Measurements from ENCODE around the gene STXBP6. TPM values are rescaled to one million over a fixed set of nuclear protein-coding genes. Genes with fewer than 3 reads are reported as not detected.
A peak's percentile ranks its signal among the peaks of the same experiment; 100 is the strongest.

The STXBP6 gene
- total RNA-seq, 2 donors from 2014 or later, result 19.9 to 28.3 TPM

- intact Hi-C loops (cut with DNase I, micrococcal nuclease), result no loop called here
- DNase-seq (no peak), ATAC-seq (no peak)
These were observed 168.6 kb downstream of the STXBP6 start for GRCh38 chr14:24881116-24881893.

DNA sequence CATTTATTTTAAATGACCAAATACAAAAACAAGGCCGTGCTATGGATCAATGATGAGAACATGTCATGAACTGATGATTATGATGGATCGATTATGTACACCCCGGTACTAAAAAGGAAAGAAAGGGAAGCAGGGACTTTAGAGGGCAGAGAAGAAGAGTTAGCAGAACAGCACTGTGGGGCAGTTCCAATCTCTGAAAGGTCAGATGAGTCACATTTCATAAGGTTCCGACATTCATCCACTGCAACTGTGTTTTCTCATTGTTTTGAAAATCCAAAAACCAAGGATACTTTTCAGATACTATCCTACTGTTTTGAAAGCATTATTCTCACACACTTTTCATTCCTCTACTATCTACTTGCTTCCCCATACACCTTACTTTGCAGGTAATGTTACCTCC is 169.3 kb downstream of the STXBP6 start:
- DNase-seq (no peak), ATAC-seq (no peak)
- intact Hi-C loops (cut with DNase I, micrococcal nuclease), result no loop called here

DNA sequence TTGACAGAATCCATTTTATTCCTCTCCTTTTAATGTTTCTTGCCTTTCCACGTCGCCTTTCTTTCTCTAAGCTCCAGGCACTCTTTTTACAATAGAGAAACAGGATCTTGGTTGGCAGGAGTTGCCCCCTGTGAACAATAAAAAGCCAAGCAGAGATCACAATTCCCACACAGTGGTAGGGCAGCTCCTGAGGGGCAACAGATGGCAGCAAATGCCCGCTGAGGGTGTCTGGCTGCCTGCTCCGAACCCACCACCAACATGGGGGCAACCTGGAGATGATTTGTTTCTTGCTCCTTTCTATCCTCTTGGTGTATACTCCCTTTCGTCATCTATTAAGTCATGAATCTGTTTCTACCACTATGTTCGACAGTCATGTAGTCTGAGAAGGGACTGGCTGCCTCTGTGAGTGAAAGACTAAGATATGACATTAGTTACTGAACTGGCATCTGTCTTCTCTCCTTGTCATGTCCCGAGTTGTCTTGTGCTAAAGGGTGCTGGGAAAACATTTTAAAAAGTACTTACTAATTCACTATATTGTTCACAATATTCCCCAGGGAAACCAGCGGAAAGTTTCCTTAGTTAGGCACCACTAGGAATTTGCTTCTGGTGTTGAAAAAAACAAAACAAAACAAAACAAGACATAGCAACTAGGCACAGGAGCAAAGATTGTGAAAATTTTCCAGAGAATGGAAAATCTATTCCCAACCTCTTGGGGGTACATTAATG is 170.1 kb downstream of the STXBP6 start:
- no peak for DNase-seq
- intact Hi-C loops (cut with DNase I, micrococcal nuclease), result no loop called here
- ATAC-seq, result no peak

DNA sequence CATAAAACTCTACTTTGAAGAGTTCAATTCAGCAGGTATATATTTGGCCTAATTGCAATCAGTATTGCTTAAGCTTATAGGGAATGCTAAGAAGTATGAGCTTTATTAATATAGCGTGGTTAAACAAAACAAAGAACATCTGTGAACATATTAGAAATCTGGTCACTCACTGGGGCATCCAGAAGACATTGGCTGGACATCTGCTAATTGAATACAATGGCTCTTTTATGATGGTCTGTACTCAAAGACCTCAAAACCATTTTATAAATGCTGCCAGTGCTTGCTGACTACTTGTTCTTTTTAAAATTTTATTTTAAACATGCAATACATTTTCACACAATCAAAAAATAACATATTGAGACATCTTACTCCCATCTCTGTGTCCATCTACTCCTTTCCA is 173.0 kb downstream of the STXBP6 start:
- intact Hi-C loops (cut with DNase I, micrococcal nuclease), result no loop called here
- ATAC-seq, result no peak
- DNase-seq, result no peak

DNA sequence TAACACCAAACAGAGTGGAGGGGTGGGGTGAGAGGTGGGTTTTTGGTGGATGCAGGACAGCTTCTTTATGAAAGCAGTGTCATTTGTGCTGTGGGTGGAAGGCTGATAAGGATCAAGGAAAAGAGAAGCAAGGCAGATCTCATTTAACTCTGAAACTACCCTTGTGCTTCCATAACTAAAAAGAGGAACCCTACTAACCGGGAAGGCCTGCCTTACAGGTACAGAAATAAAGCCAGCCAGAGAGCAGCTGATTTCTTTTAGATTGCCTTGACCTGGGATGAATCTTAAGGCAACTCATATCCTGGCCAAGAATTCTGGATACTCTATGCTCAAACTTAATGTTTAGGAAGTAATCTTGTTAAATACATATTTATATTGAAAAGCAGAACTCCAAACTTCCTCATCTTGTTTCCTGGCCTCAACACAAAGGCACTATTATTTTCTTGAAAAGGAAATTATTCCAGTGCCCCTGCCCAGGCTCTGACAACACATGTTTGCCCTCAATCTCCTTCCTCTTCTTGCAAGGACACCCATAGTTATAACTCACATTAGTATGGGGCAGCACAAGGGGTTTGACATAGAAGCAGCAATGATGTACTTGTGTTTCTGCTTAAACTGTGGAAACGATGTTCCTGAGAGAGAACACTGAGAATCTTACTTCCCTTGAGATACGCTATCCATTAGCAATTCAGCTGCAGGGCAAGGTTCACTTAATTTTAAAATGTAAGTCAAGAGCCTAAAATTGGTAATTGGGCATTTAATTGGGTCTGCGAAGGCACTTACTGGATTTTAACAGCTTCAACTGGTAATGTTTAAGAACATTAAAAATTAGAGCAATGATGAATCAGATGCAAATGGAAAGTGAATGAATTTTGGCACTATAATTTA is 173.7 kb downstream of the STXBP6 start:
- intact Hi-C loops (cut with DNase I, micrococcal nuclease), result no loop called here
- ATAC-seq (peak; percentile 65), DNase-seq (no peak)

DNA sequence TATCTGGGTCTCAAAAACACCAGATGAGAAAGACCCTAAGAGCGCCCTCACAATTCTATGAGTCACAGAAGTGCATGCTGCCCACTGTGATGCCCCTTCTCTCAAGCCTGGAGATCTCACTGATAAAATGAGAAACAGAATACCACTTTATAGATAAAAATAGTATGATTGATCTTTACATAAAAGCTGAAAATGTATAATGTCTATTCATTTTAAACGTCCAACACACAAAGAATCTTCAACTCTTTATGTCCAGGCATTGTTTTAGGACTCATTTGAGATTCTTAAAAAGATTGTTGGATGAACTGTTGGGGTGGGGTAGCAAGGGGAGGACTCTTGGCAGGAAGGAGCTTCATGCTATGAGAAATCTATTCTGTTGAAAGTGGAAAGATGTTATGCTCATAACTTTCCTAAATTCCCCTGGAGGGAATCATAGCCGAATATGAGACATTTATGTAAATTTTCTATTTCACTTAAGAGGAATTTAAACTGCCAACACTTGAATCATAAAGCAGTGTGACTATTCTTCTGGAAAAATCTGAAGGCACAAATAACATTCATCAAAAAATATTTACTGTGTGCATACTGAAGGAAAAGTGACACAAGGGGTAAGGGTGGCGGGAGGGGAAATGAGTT is 174.6 kb downstream of the STXBP6 start:
- ATAC-seq, result no peak
- no peak for DNase-seq
- intact Hi-C loops (cut with DNase I, micrococcal nuclease), result no loop called here

- no peak for DNase-seq
These were observed 175.3 kb downstream of the STXBP6 start for GRCh38 chr14:24874514-24875202.

GRCh38 chr14:24873551-24873950 is 176.4 kb downstream of the STXBP6 start:
- intact Hi-C loops (cut with DNase I, micrococcal nuclease), result no loop called here
- DNase-seq (no peak), ATAC-seq (no peak)

More at GRCh38 chr14:24874514-24875202, 175.3 kb downstream of the STXBP6 start:
- intact Hi-C loops (cut with DNase I, micrococcal nuclease), result no loop called here
- ATAC-seq, result peak; percentile 88

- intact Hi-C loops (cut with DNase I, micrococcal nuclease), result no loop called here
- DNase-seq (no peak), ATAC-seq (peak; percentile 18)
These were observed 178.8 kb downstream of the STXBP6 start for GRCh38 chr14:24870949-24871701.

- ATAC-seq, result no peak
- intact Hi-C loops (cut with DNase I, micrococcal nuclease), result no loop called here
These were observed 181.6 kb downstream of the STXBP6 start for GRCh38 chr14:24868389-24868788.

DNA sequence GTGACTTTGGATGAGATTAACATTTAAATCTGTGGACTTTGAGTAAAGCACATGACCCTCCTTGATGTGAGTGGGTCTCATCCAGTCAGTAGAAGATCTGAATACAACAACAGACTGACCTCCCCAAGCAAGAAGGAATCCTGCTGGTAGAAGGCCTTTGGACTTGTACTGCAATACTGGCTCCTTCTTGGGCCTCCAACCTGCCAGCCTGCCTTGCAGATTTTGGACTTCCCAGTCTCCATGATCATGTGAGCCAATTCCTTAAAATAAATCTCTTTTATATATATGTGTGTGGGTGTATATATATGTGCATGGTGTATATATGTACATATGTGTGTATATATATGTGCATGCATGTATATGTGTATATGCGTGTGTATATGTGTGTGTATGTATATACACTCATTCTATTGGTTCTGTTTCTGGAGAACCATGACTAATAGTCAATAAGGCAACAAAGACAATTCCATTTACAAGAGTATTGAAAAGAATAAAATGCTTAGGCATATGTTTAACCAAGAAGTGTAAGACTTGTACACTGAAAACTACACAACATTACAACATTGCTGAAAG is 183.8 kb downstream of the STXBP6 start:
- intact Hi-C loops (cut with DNase I, micrococcal nuclease), result no loop called here
- DNase-seq (no peak), ATAC-seq (no peak)

More at GRCh38 chr14:24868389-24868788, 181.6 kb downstream of the STXBP6 start:
- no peak for DNase-seq

DNA sequence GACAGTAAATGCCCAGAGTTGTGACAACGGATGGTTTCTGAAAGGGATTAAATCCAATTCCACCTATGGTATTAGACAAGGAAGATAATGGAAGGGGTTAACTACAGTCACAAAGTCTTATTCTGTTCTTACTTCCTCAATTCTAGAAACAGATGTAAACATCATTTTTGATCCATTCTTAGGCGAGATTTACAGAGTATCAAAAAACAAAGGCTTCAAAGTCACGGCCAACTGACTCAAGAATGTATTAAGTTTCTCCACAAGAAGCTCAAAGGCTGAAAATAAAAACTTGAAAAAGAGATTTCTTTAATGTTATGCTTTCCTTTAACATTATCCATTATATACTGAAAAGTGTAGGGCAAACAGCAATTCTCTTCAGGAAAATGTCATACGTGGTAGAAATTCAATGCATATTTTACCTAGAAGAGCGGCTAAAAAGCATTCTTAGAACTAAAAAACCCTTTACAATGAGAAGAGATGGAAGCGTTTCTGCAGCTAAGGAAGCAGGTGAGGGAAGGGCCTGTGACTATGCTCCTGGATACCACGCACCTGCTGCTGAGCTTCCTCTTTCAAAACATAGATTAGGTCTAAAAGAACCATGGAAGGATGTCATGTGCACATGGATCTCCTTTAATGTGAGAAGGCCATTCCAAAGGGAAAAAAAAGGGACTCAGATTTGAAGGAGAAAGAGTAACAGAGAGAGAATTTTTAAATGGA is 185.8 kb downstream of the STXBP6 start:
- no peak for DNase-seq
- intact Hi-C loops (cut with DNase I, micrococcal nuclease), result no loop called here
- ATAC-seq, result peak; percentile 86

DNA sequence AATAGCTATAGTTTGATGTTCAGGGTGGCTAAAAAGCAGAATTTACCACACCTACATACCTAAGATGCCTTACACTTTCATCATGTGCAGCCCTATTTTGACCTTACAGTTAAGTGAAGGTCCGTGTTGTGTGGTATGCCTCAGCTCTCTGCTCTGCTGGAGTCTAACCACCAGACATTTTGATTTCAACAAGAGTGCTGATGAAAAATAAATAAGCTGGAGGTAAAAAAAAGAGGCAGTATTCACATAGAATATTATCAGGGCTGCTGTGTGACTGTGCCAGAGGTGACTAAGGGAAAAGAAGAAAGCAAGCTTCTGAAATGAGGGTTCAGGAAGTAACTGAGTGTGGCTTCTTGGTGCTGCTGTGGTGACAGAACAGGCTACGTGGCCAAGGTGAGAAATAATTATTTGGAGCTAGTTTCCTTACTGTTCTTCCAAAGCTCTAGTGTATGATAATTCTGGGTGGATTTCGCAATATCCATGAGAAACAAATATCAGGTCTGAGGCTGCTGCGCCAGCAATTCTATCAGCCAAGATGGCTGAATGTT is 188.8 kb downstream of the STXBP6 start:
- intact Hi-C loops (cut with DNase I, micrococcal nuclease), result no loop called here
- DNase-seq, result no peak
- ATAC-seq, result peak; percentile 44

GRCh38 chr14:24859559-24859958 is 190.4 kb downstream of the STXBP6 start:
- no peak for ATAC-seq
- intact Hi-C loops (cut with DNase I, micrococcal nuclease), result no loop called here
- DNase-seq, result no peak

GRCh38 chr14:24858684-24859083 is 191.3 kb downstream of the STXBP6 start:
- DNase-seq, result no peak
- intact Hi-C loops (cut with DNase I, micrococcal nuclease), result no loop called here
- ATAC-seq, result no peak

DNA sequence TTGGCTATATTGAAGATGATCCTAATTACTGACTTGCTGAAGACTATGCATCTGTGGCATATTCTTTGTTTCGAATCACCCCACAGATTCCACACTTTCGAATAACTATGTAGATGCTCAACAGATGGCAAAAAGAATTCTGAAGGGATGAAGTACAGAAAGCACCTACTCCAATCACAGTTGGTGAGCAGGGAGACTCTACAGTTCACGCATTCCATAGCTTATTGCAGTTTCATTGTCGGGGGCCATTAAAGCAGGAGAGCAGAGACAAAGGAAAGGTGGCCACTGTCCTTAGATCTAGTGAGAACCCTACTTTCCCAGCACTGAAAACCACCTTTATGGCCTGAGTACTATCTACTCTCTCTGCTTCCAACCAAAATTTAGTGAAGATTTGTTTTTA is 191.9 kb downstream of the STXBP6 start:
- ATAC-seq (no peak), DNase-seq (no peak)
- intact Hi-C loops (cut with DNase I, micrococcal nuclease), result no loop called here
